Measurements from ENCODE around the gene ZNF629.
A peak's percentile ranks its signal among the peaks of the same experiment; 100 is the strongest.

Gene ZNF629

GRCh38 chr16:30753596-30753995 lies 33.4 kb downstream of the ZNF629 start:
- no peak for DNase-seq (ENCODE audit: low read depth)
- TF ChIP-seq CTCF (IDR thresholded peaks at IDR 0.05; ENCODE audit: insufficient read depth, low read depth, low read length, missing control alignments): no peak
- no peak overlapping the region for H3K4me3 ChIP-seq (ENCODE audit: low read depth, low read length)

GRCh38 chr16:30750876-30751465 lies 36.0 kb downstream of the ZNF629 start:
- TF ChIP-seq CTCF (IDR thresholded peaks at IDR 0.05; ENCODE audit: insufficient read depth, low read depth, low read length, missing control alignments): no peak
- DNase-seq (ENCODE audit: low read depth): no peak
- H3K4me3 ChIP-seq (ENCODE audit: low read depth, low read length): no peak overlapping the region

- TF ChIP-seq CTCF (IDR thresholded peaks at IDR 0.05; ENCODE audit: insufficient read depth, low read depth, low read length, missing control alignments): no peak
- no peak overlapping the region for H3K4me3 ChIP-seq (ENCODE audit: low read depth, low read length)
- no peak for DNase-seq (ENCODE audit: low read depth)
These were observed 36.8 kb downstream of the ZNF629 start for GRCh38 chr16:30750201-30750600.

GRCh38 chr16:30748634-30749445 lies 38.2 kb downstream of the ZNF629 start:
- TF ChIP-seq CTCF (IDR thresholded peaks at IDR 0.05; ENCODE audit: insufficient read depth, low read depth, low read length, missing control alignments): no peak
- H3K4me3 ChIP-seq (ENCODE audit: low read depth, low read length): peak overlapping the region; percentile 87
- DNase-seq (ENCODE audit: low read depth): peak; percentile 65

- peak within 1 kb of the TSS; percentile 87 for H3K4me3 ChIP-seq (ENCODE audit: low read depth, low read length)
- TF ChIP-seq CTCF (IDR thresholded peaks at IDR 0.05; ENCODE audit: insufficient read depth, low read depth, low read length, missing control alignments): no peak
- peak; percentile 99 for DNase-seq (ENCODE audit: low read depth)
These were observed 39.0 kb downstream of the ZNF629 start, which contains the start of gene PHKG2 for GRCh38 chr16:30747799-30748633. TSS of gene PHKG2 (plus strand) at chr16:30748425. CDS start at chr16:30748821, 396 bp downstream.

GRCh38 chr16:30747331-30747730 lies 39.7 kb downstream of the ZNF629 start:
- no peak for TF ChIP-seq CTCF (IDR thresholded peaks at IDR 0.05; ENCODE audit: insufficient read depth, low read depth, low read length, missing control alignments)
- H3K4me3 ChIP-seq (ENCODE audit: low read depth, low read length): no peak overlapping the region; the same call in 1 of the 2 replicates
- DNase-seq (ENCODE audit: low read depth): no peak
